SK-N-SH (cell line): ENCODE results near the gene COL5A1. TPM values are rescaled to one million over a fixed set of nuclear protein-coding genes. Genes with fewer than 3 reads are reported as not detected.

Source experiments
- CTCF ChIA-PET: fragments of 300-600, 350-600 bp; formaldehyde crosslinking; extraction: SDS; loops from one replicate; lab custom pipeline; 2021; lab: Yijun Ruan, JAX
- POLR2A ChIA-PET: fragments of 350-600 bp; sonication (Branson Sonifier 250); formaldehyde crosslinking; extraction: SDS; loops from one replicate; lab custom pipeline; 2020; ENCODE audit warnings: antibody characterized with exemption, inconsistent platforms; lab: Yijun Ruan, JAX
- DNase-seq: peaks from one replicate; pipeline ENCODE4 v3.0.0; 2012
- H2AFZ ChIP-seq: fragments of 200-600 bp; sonication (generic); 2 replicates; pipeline ENCODE4 v1.8.1; 2016; ENCODE audit warnings: antibody characterized with exemption, mild to moderate bottlenecking, low read depth
- H3F3A ChIP-seq: fragments of 200-600 bp; sonication (generic); replicated peaks from 2 replicates; pipeline ENCODE3; 2016; ENCODE audit warnings: antibody characterized with exemption, mild to moderate bottlenecking; ENCODE audit not compliant: insufficient read depth
- H3K27ac ChIP-seq, 2 experiments: fragments of 200-500 bp in 1 of 2; fragments of 200-600 bp in 1 of 2; sonication (Bioruptor generic) in 1 of 2; sonication (generic), shearing (Covaris generic) in 1 of 2; 2 replicates each; pipeline versions ENCODE4 v1.5.1 to v1.6.1; 2014 to 2016; ENCODE audit warnings: low read depth in 2 of 2, inconsistent platforms in 1 of 2, low read length in 1 of 2, mild to moderate bottlenecking in 1 of 2, mixed read lengths in 1 of 2
- H3K27me3 ChIP-seq: fragments of 200-600 bp; sonication (generic), shearing (Covaris generic); 2 replicates; pipeline ENCODE4 v1.6.1; 2016; ENCODE audit warnings: mixed run types; ENCODE audit not compliant: insufficient read depth
- H3K36me3 ChIP-seq, 2 experiments: fragments of 200-500 bp in 1 of 2; fragments of 200-600 bp in 1 of 2; sonication (Bioruptor generic) in 1 of 2; sonication (generic) in 1 of 2; replicated peaks in 1 of 2; 2 replicates each; pipeline versions ENCODE3 to v1.5.1; 2014 to 2016; ENCODE audit warnings: low read length in 1 of 2, mild to moderate bottlenecking in 1 of 2; ENCODE audit not compliant: insufficient read depth in 2 of 2, control insufficient read depth in 1 of 2
- H3K4me1 ChIP-seq, 2 experiments: fragments of 200-500 bp in 1 of 2; fragments of 200-600 bp in 1 of 2; sonication (Bioruptor generic) in 1 of 2; sonication (generic), shearing (Covaris generic) in 1 of 2; 2 replicates each; pipeline versions ENCODE4 v1.5.1 to v1.6.1; 2014 to 2016; ENCODE audit warnings: low read depth in 1 of 2, low read length in 1 of 2, mixed run types in 1 of 2; ENCODE audit not compliant: insufficient read depth in 2 of 2, control insufficient read depth in 1 of 2
- H3K4me2 ChIP-seq: fragments of 200-600 bp; sonication (generic), shearing (Covaris generic); 2 replicates; pipeline ENCODE4 v1.6.1; 2017; ENCODE audit warnings: mixed run types
- H3K4me3 ChIP-seq, 2 experiments: fragments of 200-500 bp in 1 of 2; fragments of 200-600 bp in 1 of 2; sonication (Bioruptor generic) in 1 of 2; sonication (generic), shearing (Covaris generic) in 1 of 2; 2 replicates each; pipeline versions ENCODE4 v1.5.1 to v1.8.1; 2014 to 2016; ENCODE audit warnings: low read depth in 2 of 2, inconsistent platforms in 1 of 2, low read length in 1 of 2, mild to moderate bottlenecking in 1 of 2, mixed read lengths in 1 of 2, moderate library complexity in 1 of 2
- H3K79me2 ChIP-seq: fragments of 200-600 bp; sonication (generic); 2 replicates; pipeline ENCODE4 v1.8.1; 2017; ENCODE audit warnings: mild to moderate bottlenecking; ENCODE audit not compliant: insufficient read depth
- H3K9ac ChIP-seq: fragments of 200-600 bp; sonication (generic); 2 replicates; pipeline ENCODE4 v1.6.1; 2017; ENCODE audit warnings: mixed run types
- H3K9me2 ChIP-seq: fragments of 200-600 bp; sonication (generic); 2 replicates; pipeline ENCODE4 v1.6.1; 2017; ENCODE audit warnings: mixed run types
- H3K9me3 ChIP-seq: fragments of 200-600 bp; sonication (generic); 2 replicates; pipeline ENCODE4 v1.6.1; 2017; ENCODE audit warnings: mixed run types, mild to moderate bottlenecking, moderate library complexity
- H4K20me1 ChIP-seq: fragments of 200-600 bp; sonication (generic); 2 replicates; pipeline ENCODE4 v1.6.1; 2017; ENCODE audit warnings: mild to moderate bottlenecking, mixed run types; ENCODE audit not compliant: insufficient read depth
- CHD2 ChIP-seq: fragments of 150-350 bp; IDR thresholded peaks from 2 replicates; pipeline ENCODE4 v1.6.1; 2018; ENCODE audit warnings: low read length; ENCODE audit not compliant: partially characterized antibody
- ELF1 ChIP-seq: IDR thresholded peaks from 2 replicates; pipeline ENCODE4 v1.4.0; 2012
- EP300 ChIP-seq, 2 experiments: IDR thresholded peaks; 2 replicates each; pipeline versions ENCODE4 v1.4.0 to v1.6.1; 2012; ENCODE audit warnings: borderline replicate concordance in 1 of 2, low read depth in 1 of 2, low read length in 1 of 2
- FOSL2 ChIP-seq: IDR thresholded peaks from 2 replicates; pipeline ENCODE4 v1.4.0; 2012; ENCODE audit warnings: low read depth, mild to moderate bottlenecking, moderate library complexity, borderline replicate concordance
- FOXJ3 ChIP-seq: sonication (generic); formaldehyde crosslinking; IDR thresholded peaks from 2 replicates; pipeline ENCODE4 v1.5.1; 2020; ENCODE audit warnings: mild to moderate bottlenecking, missing genetic modification reagents
- FOXM1 ChIP-seq: IDR thresholded peaks from 2 replicates; pipeline ENCODE4 v1.4.0; 2012; ENCODE audit warnings: low read depth, mild to moderate bottlenecking
- GABPA ChIP-seq: IDR thresholded peaks from 2 replicates; pipeline ENCODE4 v1.4.0; 2012; ENCODE audit warnings: low read depth, mild to moderate bottlenecking
- GATA2 ChIP-seq: sonication (generic); formaldehyde crosslinking; IDR thresholded peaks from 2 replicates; pipeline ENCODE4 v1.5.0; 2020; ENCODE audit warnings: mild to moderate bottlenecking, missing genetic modification reagents
- MXI1 ChIP-seq: IDR thresholded peaks from 2 replicates; pipeline ENCODE4 v1.6.1; 2012; ENCODE audit warnings: mild to moderate bottlenecking, low read depth, low read length, improper control_type of control experiment
- NRF1 ChIP-seq: IDR thresholded peaks from 2 replicates; pipeline ENCODE4 v1.6.1; 2012; ENCODE audit warnings: low read depth, mild to moderate bottlenecking, low read length
- POLR2AphosphoS5 ChIP-seq: IDR thresholded peaks from 2 replicates; pipeline ENCODE4 v1.6.1; 2012; ENCODE audit warnings: low read depth, low read length
- RAD21 ChIP-seq: IDR thresholded peaks from 2 replicates; pipeline ENCODE4 v1.6.1; 2012; ENCODE audit warnings: mild to moderate bottlenecking, low read length
- RFX5 ChIP-seq: IDR thresholded peaks from 2 replicates; pipeline ENCODE4 v1.6.1; 2012; ENCODE audit warnings: mild to moderate bottlenecking, improper control_type of control experiment, low read length
- TAF1 ChIP-seq: IDR thresholded peaks from 2 replicates; pipeline ENCODE4 v1.6.1; 2012; ENCODE audit warnings: low read depth, mild to moderate bottlenecking, low read length, moderate library complexity, borderline replicate concordance
- TCF12 ChIP-seq: IDR thresholded peaks from 2 replicates; pipeline ENCODE4 v1.4.0; 2012
- WGBS: methylation state at CpG from one replicate; pipeline ENCODE4 v1.1.6; 2017; ENCODE audit warnings: low lambda C conversion rate; 5-methylcytosine and 5-hydroxymethylcytosine counted together
- polyA plus RNA-seq, 3 experiments: library from polyadenylated mRNA; depleted of rRNA; stranded (reverse); fragments of >200 nt; gene quantifications; 2 replicates each; pipeline ENCODE4 v1.2.3, GENCODE V29; 2012
- TF ChIP-seq, protein P1 (sequence below): IDR thresholded peaks from 2 replicates; pipeline ENCODE4; 2012
- TF ChIP-seq, protein P2 (sequence below): fragments of 150-350 bp; IDR thresholded peaks from 2 replicates; pipeline ENCODE4 v1.6.1; 2017; ENCODE audit warnings: antibody characterized with exemption, low read length, low read depth, borderline replicate concordance

COL5A1 gene
- polyA plus RNA-seq, 1 of the 3 experiments (the other 2 are of a cell fraction) = 73.8 TPM

DNA sequence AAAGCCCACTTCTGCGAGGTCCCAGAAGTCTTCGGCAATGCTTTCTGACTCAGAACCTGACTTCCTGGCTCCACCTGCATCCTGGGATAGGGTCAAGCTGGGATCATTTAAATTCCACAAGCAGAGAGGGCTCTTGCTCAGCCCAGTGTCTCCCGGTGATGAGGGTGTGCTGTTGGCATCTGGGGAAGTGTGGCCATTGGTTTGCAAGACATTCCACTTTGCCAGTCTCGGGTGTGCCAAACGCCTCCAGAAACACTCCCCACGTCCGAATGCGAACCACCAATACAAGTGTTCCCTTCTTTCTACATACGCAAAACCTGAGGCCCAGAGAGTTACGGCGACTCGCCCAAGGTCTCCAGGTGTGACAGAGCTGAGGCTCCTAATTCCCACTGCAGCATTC lies 195.9 kb downstream of the COL5A1 start:
- Histone ChIP-seq H3K4me3 (no peak overlapping the region), H3K9me2 (no peaks in the 10 kb centered on the region), H3K4me2 (no peak overlapping the region), H3F3A (peaks cover 4% of the 10 kb centered on the region), H3K4me1 (no peaks in the 10 kb centered on the region), H2AFZ (no peak overlapping the region), H4K20me1 (peaks cover 49% of the 10 kb centered on the region), H3K27ac (no peak overlapping the region), H3K36me3 (peaks cover 51 to 87% of the 10 kb centered on the region in 2 experiments), H3K79me2 (no peaks in the 10 kb centered on the region; the same call in 1 of the 2 replicates), H3K9ac (no peak overlapping the region), H3K9me3 (no peaks in the 10 kb centered on the region), H3K27me3 (no peaks in the 10 kb centered on the region)
- no peak for DNase-seq
- POLR2A ChIA-PET = no interaction called here
- 83% methylated on average over 12 of the region's 12 CpGs for WGBS
- TF ChIP-seq FOXJ3 (CRISPR knock-in tag) = no peak
- TF ChIP-seq CHD2 = no peak
- TF ChIP-seq TCF12 = no peak
- TF ChIP-seq FOXM1 = no peak
- TF ChIP-seq, protein P1, sequence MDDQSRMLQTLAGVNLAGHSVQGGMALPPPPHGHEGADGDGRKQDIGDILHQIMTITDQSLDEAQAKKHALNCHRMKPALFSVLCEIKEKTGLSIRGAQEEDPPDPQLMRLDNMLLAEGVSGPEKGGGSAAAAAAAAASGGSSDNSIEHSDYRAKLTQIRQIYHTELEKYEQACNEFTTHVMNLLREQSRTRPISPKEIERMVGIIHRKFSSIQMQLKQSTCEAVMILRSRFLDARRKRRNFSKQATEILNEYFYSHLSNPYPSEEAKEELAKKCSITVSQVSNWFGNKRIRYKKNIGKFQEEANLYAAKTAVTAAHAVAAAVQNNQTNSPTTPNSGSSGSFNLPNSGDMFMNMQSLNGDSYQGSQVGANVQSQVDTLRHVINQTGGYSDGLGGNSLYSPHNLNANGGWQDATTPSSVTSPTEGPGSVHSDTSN = no peak
- no peak for TF ChIP-seq GABPA
- TF ChIP-seq MXI1 = no peak
- no peak for TF ChIP-seq ELF1
- no peak for TF ChIP-seq POLR2AphosphoS5
- no peak for TF ChIP-seq FOSL2
- TF ChIP-seq RAD21 = no peak
- CTCF ChIA-PET = no interaction called here

DNA sequence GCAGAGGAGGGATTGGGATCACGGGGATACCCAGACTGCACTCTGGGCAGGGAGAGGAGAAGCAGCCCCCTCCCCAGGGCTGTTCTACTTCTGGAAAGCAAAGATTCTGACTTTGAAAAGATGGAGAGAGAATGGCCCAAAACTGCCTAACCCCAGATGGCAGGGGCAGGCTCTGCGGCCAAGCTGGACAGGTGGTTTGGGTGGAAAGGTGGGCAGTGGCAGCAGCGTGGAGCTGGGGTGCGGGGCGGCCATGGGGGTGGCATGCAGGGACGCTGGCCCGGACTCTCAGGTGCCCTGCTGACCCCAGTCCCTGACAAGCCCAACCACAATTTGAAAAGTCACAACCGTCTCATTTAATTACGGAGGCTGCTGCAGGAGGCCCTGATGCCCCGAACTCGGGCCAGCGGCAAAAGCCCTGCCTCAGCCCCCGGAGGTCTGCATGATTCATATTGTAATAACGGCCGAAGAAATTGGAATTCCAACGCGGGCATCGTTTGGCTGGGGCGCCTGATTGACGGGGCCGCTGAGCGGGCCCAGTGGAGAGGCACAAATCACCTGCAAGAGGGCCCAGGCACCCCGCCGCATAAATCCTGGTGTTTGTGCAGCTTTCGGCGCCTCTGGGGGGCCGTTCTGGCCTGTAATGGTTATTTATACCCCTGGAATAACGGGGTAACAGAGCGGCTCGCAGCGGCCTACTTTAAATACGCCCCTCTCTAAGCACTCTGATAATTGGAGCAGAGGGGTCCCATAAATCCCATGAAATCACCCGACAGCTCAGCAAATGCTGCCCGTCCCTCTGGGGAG lies 197.2 kb downstream of the COL5A1 start:
- Histone ChIP-seq H3K9me2 (no peaks in the 10 kb centered on the region), H3K9me3 (no peaks in the 10 kb centered on the region), H3K27me3 (no peaks in the 10 kb centered on the region), H4K20me1 (peaks cover 43% of the 10 kb centered on the region), H3K9ac (no peak overlapping the region), H2AFZ (no peak overlapping the region), H3K36me3 (peaks cover 59 to 88% of the 10 kb centered on the region in 2 experiments), H3K79me2 (no peaks in the 10 kb centered on the region; the same call in 1 of the 2 replicates), H3K4me3 (no peak overlapping the region), H3F3A (peaks cover 4% of the 10 kb centered on the region)
- POLR2A ChIA-PET = no interaction called here
- CTCF ChIA-PET = interaction anchor here (1.2 kb wide), 1 partner anchor 390 kb away, joined by 3 read pairs; no protein-coding TSS in a partner anchor
- TF ChIP-seq RFX5 = no peak
- no peak for TF ChIP-seq MXI1
- no peak for TF ChIP-seq POLR2AphosphoS5
- TF ChIP-seq EP300 (IDR thresholded peaks at IDR 0.05; ENCODE audit: borderline replicate concordance in 1 of 2, low read depth in 1 of 2, low read length in 1 of 2) = no peak
- TF ChIP-seq, protein P2, sequence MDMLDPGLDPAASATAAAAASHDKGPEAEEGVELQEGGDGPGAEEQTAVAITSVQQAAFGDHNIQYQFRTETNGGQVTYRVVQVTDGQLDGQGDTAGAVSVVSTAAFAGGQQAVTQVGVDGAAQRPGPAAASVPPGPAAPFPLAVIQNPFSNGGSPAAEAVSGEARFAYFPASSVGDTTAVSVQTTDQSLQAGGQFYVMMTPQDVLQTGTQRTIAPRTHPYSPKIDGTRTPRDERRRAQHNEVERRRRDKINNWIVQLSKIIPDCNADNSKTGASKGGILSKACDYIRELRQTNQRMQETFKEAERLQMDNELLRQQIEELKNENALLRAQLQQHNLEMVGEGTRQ = no peak
- no peak for TF ChIP-seq GATA2 (CRISPR knock-in tag)
- TF ChIP-seq NRF1 = no peak
- no peak for TF ChIP-seq TAF1
- TF ChIP-seq, all 33 proteins: peak for 0
- 89% methylated on average over 32 of the region's 34 CpGs for WGBS
- DNase-seq = no peak
- H3K27ac ChIP-seq = no peak overlapping the region
- H3K4me2 ChIP-seq = no peak overlapping the region
- H3K4me1 ChIP-seq = no peaks in the 10 kb centered on the region
